Activated CD8-positive, alpha-beta memory T cell treated with anti-CD3 and anti-CD28 coated beads for 36 hours (primary cell): Measurements from ENCODE around the gene EEIG2. TPM values are rescaled to one million over a fixed set of nuclear protein-coding genes. Genes with fewer than 3 reads are reported as not detected.
"Not testable (repeated sequence)": the region's sequence is repeated elsewhere in the genome, so short reads cannot be mapped to it uniquely, and the experiment has no call there.

Experiments used
- CTCF ChIA-PET: fragments of 350-600 bp; sonication (Branson Sonifier 250); formaldehyde crosslinking; loops from one replicate; lab custom pipeline; 2021; ENCODE audit warnings: antibody characterized with exemption; lab: Charles Lee
- POLR2A ChIA-PET: fragments of 350-600 bp; sonication (Branson Sonifier 250); formaldehyde crosslinking; loops from one replicate; lab custom pipeline; 2021; ENCODE audit warnings: antibody characterized with exemption; lab: Charles Lee
- total RNA-seq, 2 experiments: library from RNA; stranded (reverse); gene quantifications; one replicate each; pipeline ENCODE4 v1.2.3, GENCODE V29; 2021

Gene EEIG2
- total RNA-seq, result 10 to 100 TPM; 13.8 to 14.1 TPM

DNA sequence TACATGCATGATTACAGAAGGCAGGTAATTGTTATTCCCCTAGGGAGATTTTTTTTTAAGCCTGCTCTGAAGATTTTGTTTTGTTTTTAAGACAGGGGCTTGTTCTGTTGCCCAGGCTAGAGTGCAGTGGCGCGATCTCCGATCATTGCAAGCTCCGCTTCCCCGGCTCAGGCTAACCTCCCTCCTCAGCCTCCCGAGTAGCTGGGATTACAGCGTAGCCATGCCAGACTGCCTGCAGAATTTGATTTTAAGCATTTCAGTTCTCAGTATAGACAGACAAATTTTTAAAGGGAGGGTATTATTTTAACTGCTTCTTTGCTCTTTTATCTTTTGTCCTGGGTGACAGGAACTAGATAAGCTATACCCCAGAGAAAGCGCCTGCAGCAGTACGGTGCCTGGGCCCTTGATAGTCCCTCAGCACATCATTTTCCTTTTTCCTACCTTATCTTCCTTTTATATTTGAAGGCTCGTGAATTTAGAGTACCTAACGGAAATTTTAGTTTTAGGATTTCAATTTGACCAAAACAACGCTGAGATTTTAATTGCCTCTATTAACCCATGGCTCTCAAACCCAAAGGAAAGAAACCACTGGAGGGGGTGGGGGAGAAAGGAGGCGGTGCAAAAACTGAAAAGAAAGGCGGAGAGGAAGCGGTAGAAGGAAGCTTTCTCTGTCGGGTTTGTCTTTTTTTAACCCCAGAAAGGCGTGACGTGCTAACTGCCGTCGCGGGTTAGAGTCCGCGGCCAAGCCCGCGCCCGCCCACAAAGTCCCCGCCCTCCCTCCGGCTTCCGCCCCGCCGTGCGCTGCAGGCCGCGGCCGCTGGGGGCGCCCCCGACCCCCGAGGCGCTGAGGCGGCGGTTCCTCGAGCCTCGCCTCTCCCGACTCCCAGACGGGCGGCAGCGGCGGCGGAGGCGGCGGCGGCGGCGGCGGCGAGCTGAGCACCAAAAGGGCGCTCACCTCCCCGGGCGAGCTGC is at the start of gene EEIG2:
Gene EEIG2 (plus strand): TSS at position 886 of the 972 bp plus-strand sequence. CDS start 329 bp downstream, outside the sequence.
- ChIA-PET CTCF (interaction anchor here (1.0 to 4.1 kb wide), 11 partner anchors 8 to 359 kb away, joined by 3 to 27 read pairs (median 5); partner anchors contain the start of gene SLC25A24), POLR2A (interaction anchor here (0.9 to 2.1 kb wide), 6 partner anchors 55 to 359 kb away, joined by 3 to 10 read pairs (median 6); partner anchors contain the start of genes HENMT1, PRPF38B and SLC25A24)

DNA sequence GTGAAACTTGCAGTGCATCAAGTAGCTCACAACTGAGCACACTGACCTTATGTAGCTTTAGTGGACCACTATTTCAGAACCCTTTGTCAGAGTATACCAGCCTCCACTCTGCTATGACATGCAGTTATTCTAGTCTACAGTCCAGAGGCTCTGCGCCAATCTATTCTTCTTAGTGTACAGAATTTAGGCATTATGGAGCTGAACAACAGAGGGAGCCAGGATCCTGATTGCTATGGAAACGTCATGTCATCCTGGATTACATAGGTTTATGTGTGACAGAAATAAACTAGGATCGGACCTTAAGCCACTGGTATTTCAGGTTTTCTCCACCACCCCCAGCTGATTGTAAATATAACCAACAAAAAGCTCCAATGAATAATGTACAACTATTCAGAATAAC is 48.1 kb upstream of the EEIG2 start:
- ChIA-PET CTCF (interaction anchor here (1.1 to 3.8 kb wide), 4 partner anchors 50 to 149 kb away, joined by 5 to 28 read pairs (median 17); partner anchors contain the start of genes EEIG2 and HENMT1), POLR2A (no interaction called here)

DNA sequence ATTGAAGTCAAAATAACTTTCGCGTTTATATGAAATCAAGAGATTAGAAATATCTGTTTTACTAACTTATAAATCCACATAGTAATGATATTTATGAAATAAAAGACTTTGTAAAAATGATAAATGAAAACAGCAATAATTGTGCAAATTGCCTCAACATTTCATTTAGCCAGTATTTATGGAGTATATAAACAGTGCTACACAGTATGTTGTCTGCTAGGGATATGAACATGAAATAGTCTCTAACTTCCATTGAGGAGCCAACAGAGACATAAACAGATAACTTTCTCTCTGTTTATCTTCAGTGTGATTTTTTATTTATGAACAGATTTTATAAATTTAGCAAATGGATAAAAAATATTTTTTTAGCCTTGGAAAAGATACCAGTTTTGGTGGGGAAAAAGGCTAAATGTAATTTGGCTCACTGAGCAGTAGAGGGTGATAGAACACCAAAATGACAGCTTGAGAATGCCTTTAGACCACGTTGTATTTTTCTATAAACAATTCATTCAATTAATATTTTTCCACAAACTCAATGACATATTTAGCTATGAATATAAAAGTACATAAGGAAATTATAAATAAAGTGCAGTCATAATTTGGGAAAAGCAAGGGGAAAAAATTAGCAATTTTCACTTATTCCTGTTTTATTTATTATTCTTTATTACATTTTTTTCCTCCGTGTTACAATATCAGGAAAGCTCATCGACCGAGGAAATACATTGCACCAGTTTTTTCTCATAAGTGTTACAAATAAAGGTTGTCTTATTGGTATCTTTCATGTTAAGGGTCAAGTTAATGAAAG is 47.5 kb upstream of the EEIG2 start:
- ChIA-PET CTCF (interaction anchor here (0.8 to 3.8 kb wide), 5 partner anchors 49 to 330 kb away, joined by 3 to 28 read pairs (median 7); partner anchors contain the start of genes EEIG2 and HENMT1), POLR2A (no interaction called here)

DNA sequence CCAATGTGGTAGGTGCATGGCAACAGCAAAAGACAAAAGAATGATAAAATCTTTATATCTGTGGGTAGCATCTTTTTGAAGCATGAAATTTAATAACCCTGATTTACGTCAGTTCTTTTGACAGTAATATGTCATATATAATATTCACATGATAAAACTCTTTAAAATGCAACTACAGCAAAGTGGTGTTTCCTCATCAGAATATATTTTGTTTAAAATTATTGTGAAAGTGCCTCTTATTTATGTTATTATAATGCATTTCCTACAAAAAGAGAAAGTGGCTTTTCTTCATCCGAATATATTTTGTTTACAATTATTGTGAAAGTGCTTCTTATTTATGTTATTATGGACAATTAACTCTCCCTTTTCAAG is 46.9 kb upstream of the EEIG2 start:
- ChIA-PET POLR2A (no interaction called here), CTCF (interaction anchor here (0.8 to 3.8 kb wide), 4 partner anchors 48 to 331 kb away, joined by 3 to 28 read pairs (median 17); partner anchors contain the start of gene EEIG2)

DNA sequence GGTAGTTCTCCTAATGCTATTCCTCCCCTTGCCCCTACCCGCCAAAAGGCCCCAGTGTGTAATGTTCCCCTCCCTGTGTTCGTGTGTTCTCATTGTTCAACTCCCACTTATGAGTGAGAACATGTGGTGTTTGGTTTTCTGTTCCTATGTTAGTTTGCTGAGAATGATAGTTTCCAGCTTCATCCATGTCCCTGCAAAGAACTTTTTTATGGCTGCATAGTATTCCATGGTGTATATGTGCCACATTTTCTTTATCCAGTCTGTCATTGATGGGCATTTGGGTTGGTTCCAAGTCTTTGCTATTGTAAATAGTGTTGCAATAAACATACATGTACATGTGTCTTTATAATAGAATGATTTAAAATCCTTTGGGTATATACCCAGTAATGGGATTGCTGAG is 46.0 kb upstream of the EEIG2 start:
- POLR2A ChIA-PET, CTCF ChIA-PET: not testable (repeated sequence)

DNA sequence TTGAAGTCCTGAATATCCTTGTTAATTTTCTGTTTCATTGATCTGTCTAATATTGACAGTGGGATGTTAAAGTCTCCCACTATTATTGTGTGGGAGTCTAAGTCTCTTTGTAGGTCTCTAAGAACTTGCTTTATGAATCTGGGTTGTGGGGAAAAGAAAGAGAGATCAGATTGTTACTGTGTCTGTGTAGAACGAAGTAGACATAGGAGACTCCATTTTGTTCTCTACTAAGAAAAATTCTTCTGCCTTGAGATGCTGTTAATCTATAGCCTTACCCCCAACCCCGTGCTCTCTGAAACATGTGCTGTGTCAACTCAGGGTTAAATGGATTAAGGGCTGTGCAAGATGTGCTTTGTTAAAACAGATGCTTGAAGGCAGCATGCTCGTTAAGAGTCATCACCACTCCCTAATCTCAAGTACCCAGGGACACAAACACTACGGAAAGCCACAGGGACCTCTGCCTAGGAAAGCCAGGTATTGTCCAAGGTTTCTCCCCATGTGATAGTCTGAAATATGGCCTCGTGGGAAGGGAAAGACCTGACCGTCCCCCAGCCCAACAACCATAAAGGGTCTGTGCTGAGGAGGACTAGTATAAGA is 42.5 kb upstream of the EEIG2 start:
- POLR2A ChIA-PET, CTCF ChIA-PET: not testable (repeated sequence)

DNA sequence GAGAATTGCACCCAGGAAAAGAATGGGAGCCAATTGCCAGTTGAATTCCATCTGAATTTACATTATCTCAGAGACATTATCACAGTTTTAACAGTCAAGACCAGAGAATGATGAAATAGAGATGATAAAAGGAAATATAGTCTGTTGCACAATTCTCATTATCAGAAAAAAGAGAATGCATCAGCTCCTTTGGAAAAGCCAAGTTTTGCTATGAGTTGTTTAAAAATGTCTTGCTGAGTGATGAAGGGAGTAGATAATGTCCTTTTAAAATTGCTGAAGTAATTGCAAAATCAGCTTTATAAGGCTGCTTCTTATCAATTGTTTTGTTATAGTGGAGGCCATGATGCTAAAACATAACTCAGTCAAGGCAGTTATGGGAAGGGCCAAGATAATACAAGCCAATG is 37.9 kb upstream of the EEIG2 start:
- CTCF ChIA-PET, result interaction anchor here (0.8 to 1.5 kb wide), 2 partner anchors 38 to 47 kb away, joined by 3 to 4 read pairs; partner anchors contain the start of gene EEIG2
- POLR2A ChIA-PET, result no interaction called here

DNA sequence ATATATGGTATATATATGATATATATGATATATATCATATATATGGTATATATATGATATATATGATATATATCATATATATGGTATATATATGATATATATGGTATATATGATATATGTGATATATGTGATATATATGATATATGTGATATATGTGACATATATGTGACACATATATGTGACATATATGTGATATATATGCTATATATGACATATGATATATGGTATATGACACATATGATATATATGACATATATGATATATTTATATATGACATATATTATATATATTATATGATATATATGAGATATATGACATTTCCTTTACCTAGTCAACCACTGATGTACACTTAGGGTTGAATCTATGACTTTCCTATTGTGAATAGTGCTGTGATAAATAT is 36.1 kb upstream of the EEIG2 start:
- POLR2A ChIA-PET, result no interaction called here
- CTCF ChIA-PET, result no interaction called here

DNA sequence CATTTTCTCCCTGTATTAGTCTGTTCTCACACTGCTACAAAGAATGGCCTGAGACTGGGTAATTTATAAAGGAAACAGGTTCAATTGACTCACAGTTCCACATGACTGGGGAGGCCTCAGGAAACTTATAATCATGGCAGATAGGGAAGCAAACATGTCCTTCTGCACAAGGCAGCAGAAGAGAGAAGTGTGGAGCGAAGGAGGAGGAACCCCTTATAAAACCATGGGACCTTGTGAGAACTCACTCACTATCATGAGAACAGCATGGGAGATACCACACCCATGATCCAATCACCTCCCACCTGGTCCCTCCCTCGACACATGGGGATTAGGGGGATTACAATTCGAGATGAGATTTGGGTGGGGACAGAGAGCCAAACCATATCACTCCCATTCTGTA is 35.2 kb upstream of the EEIG2 start:
- CTCF ChIA-PET, result no interaction called here
- POLR2A ChIA-PET, result no interaction called here

DNA sequence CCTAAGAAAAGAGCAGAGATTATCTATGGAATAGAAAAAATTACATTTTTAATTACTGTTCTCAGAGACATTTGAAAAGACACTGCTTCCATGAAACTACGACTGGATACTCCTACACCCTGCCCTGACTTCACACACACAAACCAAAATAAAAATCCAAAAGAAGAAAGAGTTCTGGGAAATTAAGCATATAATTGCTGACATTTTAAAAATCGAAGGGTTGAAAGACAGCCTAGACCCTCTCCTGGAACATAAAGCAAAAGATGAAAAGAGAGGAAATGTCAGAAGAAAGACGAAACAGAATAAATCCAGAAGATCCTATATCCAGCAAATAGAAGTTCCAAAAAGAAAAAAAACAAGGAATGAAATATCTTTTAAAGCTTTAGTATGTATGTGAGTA is 32.8 kb upstream of the EEIG2 start:
- ChIA-PET CTCF (no interaction called here), POLR2A (no interaction called here)

DNA sequence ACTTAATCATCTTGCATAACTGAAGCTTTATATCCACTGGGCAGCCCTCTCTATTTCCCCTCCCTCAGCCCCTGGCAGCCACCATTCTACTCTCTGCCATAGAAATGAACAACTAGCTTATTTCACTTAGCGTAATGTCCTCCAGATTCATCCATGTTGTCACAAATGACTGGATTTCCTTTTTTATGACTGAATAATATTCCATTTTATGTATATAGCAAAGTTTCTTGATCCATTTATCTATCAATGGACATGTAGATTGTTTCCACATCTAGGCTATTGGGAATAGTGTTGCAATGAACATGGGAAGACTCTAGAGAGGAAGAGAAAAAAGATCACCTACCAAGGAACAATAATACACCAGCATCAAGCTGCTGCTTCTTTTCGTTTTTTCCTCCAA is 32.1 kb upstream of the EEIG2 start:
- POLR2A ChIA-PET, result no interaction called here
- CTCF ChIA-PET, result no interaction called here

DNA sequence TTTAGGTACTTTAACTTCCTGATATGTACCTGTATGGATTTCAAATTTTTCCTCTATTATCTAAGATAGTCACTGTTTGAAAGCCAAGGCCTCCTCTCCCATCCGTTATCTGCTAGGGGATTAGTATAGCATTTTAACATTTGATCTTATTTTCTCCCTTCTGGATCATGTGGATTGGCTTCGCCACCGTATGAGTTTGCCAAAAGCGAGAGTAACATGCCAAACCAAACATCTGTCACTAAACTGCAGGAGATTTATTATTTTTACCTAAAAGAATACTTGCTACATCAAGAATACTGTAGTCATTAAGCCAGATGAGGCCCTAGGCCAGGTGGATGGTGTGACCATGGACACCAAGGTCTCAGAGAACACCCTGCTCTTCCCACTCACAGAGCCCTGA is 28.5 kb upstream of the EEIG2 start:
- ChIA-PET POLR2A (no interaction called here), CTCF (no interaction called here)

DNA sequence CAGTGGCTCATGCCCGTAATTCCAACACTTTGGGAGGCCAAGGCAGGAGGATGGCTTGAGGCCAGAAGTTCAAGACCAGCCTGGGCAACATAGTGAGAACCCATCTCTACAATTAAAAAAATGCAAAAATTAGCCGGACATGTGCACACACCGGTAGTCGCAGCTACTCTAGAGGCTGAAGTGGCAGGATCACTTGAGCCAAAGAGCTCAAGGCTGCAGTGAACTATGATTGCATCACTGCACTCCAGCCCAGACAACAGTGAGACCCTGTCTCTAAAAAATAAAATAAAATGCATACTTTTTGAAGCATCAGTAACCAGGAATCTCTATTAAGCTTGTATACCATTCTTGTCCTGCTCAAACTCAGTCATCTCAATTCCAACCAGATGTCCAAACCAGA is 27.2 kb upstream of the EEIG2 start:
- ChIA-PET CTCF (no interaction called here), POLR2A (interaction anchor here (0.6 kb wide), 1 partner anchor 878 kb away, joined by 3 read pairs; no protein-coding TSS in a partner anchor)

DNA sequence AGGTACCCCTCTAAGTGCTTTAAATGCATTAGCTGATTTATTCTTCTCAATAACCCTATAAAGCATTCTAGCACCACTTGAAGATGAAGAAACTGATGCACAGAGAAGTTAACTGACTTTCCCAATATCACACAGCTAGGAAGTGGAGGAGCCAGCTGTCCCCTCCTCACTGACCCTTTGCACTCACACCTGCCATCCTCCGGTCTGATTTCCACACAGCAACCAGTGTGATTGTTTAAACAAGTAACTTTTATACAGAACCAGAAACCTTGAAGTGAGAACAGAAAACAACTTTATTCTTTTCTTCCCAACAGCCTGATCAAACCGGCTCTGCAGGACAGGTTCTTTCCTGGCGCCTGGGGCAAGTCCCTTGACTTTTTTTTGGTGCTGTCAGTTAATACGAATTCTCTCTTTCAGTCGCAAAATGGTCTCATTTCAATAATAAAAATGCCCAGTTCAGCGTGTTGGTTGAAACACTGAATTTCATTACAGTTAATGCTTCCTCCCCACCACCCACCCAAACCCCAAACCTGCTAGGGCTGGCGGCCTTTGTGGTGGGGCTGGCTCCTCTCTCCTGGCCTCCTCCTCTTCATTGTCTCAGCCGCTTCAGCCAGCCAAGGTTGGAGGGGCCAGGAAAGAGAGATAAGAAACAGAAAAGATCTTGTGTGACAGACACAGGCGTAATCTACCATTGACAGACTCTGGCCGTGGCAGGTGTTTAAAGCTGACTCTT is 26.4 kb upstream of the EEIG2 start:
- POLR2A ChIA-PET, result interaction anchor here (0.6 kb wide), 1 partner anchor 879 kb away, joined by 3 read pairs; no protein-coding TSS in a partner anchor

DNA sequence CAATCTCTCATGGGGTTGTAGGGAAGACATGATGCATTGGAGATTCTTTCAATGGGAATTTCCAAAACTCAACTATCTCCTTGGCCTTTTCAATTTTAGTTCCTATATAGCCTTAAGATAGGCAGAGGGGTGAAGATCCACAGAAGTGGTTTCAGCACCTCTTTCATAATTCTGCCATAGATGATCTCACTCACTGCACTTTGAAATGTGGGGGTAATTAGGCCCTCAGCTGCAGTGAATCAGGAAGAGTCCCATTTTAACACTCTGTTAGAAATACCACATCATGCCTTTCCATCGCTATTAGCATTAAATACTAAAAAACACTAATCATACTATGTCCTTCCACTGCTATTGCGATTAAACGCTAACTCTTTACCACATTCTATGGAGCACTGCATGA is 25.1 kb upstream of the EEIG2 start:
- CTCF ChIA-PET, result interaction anchor here (1.6 kb wide), 1 partner anchor 27 kb away, joined by 3 read pairs; no protein-coding TSS in a partner anchor
- POLR2A ChIA-PET, result no interaction called here

More for the DNA sequence above, 26.4 kb upstream of the EEIG2 start:
- CTCF ChIA-PET, result interaction anchor here (1.1 to 1.6 kb wide), 2 partner anchors 27 to 28 kb away, joined by 3 read pairs; partner anchors contain the start of gene EEIG2

DNA sequence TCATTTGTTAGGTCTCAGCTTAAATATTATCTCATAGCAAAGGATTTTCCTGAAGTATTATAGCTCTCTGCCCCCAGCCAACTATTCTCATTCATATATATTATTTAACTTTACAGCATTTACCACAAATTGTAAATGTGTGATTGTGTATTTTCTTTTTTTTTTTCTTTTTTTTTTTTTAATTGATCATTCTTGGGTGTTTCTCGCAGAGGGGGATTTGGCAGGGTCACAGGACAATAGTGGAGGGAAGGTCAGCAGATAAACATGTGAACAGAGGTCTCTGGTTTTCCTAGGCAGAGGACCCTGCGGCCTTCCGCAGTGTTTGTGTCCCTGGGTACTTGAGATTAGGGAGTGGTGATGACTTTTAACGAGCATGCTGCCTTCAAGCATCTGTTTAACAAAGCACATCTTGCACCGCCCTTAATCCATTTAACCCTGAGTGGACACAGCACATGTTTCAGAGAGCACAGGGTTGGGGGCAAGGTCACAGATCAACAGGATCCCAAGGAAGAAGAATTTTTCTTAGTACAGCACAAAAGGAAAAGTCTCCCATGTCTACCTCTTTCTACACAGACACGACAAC is 24.5 kb upstream of the EEIG2 start:
- POLR2A ChIA-PET, CTCF ChIA-PET: not testable (repeated sequence)

DNA sequence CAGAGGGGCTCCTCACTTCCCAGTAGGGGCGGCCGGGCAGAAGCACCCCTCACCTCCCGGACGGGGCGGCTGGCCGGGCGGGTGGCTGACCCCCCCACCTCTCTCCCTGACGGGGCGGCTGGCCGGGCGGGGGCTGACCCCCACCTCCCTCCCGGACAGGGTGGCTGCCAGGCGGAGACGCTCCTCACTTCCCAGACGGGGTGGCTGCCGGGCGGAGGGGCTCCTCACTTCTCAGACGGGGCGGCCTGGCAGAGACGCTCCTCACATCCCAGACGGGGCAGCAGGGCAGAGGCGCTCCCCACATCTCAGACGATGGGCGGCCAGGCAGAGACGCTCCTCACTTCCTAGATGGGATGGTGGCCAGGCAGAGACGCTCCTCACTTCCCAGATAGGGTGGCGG is 23.9 kb upstream of the EEIG2 start:
- CTCF ChIA-PET, POLR2A ChIA-PET: not testable (repeated sequence)

DNA sequence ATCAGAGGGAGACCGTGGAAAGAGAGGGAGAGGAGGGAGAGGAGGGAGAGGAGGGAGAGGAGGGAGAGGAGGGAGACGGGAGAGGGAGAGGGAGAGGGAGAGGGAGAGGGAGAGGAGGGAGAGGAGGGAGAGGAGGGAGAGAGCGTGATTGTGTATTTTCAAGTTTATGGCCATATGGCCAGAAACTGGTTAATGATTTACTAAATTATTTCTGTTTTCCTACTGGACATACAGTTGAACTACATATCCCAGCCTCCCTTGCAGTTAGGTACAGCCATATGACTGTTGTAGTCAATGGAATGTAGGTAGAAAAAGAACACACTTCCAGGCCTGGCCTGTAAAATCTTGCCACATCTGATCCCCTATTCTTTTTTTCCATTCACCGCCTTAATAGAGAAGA is 23.1 kb upstream of the EEIG2 start:
- CTCF ChIA-PET, POLR2A ChIA-PET: not testable (repeated sequence)
